ENCODE measurements around the gene NRF1. TPM values are rescaled to one million over a fixed set of nuclear protein-coding genes. Genes with fewer than 3 reads are reported as not detected.
A peak's percentile ranks its signal among the peaks of the same experiment; 100 is the strongest.
"Not testable (repeated sequence)": the region's sequence is repeated elsewhere in the genome, so short reads cannot be mapped to it uniquely, and the experiment has no call there.

Gene NRF1
- 22.6 TPM for total RNA-seq

GRCh38 chr7:129611246-129612111 is at the start of gene NRF1:
Gene NRF1 (plus strand): TSS chr7:129611720. CDS start chr7:129657352, 45,632 bp downstream.
- no peak for DNase-seq (ENCODE audit: extremely low spot score in 2 of 2)
- intact Hi-C loops (cut with DNase I), result no loop called here
- Histone ChIP-seq H3K27ac (peak within 1 kb of the TSS; percentile 96), H3K9me3 (no peaks in the 10 kb centered on the region), H3K36me3 (no peaks in the 10 kb centered on the region), H3K4me3 (peak within 1 kb of the TSS; percentile 92 to 94), H3K4me1 (peaks cover 51% of the 10 kb centered on the region), H3K27me3 (no peaks in the 10 kb centered on the region)
- TF ChIP-seq, protein P1, sequence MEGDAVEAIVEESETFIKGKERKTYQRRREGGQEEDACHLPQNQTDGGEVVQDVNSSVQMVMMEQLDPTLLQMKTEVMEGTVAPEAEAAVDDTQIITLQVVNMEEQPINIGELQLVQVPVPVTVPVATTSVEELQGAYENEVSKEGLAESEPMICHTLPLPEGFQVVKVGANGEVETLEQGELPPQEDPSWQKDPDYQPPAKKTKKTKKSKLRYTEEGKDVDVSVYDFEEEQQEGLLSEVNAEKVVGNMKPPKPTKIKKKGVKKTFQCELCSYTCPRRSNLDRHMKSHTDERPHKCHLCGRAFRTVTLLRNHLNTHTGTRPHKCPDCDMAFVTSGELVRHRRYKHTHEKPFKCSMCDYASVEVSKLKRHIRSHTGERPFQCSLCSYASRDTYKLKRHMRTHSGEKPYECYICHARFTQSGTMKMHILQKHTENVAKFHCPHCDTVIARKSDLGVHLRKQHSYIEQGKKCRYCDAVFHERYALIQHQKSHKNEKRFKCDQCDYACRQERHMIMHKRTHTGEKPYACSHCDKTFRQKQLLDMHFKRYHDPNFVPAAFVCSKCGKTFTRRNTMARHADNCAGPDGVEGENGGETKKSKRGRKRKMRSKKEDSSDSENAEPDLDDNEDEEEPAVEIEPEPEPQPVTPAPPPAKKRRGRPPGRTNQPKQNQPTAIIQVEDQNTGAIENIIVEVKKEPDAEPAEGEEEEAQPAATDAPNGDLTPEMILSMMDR (IDR thresholded peaks at IDR 0.05), result peak in 1 of 3 experiments; percentile 31
- TF ChIP-seq POLR2AphosphoS5 (IDR thresholded peaks at IDR 0.05; ENCODE audit: insufficient read depth in 1 of 2, low read depth in 1 of 2), result peak in 1 of 2 donors; percentile 46
- TF ChIP-seq POLR2A (IDR thresholded peaks at IDR 0.05), result peak in 1 of 2 donors; percentile 69

DNA sequence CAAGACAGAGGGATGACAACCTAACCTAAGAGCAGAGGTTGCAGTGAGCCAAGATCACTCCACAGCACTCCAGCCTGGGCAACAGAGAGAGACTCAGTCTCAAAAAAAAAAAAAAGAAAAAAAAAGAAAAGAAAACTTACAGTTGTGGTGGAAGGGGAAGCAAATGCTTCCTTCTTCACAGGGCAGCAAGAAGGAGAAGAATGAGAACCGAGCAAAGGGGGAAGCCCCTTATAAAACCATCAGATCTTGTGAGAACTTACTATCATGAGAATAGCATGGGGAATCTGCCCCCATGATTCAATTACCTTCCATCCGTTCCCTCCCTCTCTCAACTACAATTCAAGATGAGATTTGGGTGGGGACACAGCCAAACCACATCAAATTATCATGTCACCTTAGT is 45.2 kb upstream of the NRF1 start:
- H3K4me1 ChIP-seq; H3K9me3 ChIP-seq; intact Hi-C loops (cut with DNase I); DNase-seq (ENCODE audit: extremely low spot score in 2 of 2); H3K36me3 ChIP-seq; H3K27me3 ChIP-seq; H3K4me3 ChIP-seq; H3K27ac ChIP-seq: not testable (repeated sequence)

- H3K27me3 ChIP-seq, result no peaks in the 10 kb centered on the region
- intact Hi-C loops (cut with DNase I), result no loop called here
- no peak overlapping the region for H3K27ac ChIP-seq
These were observed 44.1 kb upstream of the NRF1 start for GRCh38 chr7:129567377-129567776.

DNA sequence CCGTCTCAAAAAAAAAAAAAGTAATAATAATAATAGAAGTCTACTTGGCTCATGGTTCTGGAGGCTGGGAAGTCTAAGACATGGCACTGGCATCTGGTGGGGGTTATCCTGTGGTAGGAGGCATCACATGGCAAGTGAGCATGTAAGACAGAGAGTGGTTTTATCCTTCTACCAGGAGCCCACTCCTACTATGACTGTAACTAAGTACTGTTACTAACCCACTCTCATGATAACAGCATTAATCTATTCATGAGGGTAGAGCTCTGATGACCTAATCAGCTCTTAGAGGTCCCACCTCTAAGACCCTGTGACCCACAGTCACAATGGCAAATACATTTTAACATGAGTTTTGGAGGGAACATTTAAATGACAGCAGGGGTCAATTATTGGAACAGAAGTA is 43.3 kb upstream of the NRF1 start:
- Histone ChIP-seq H3K27me3 (no peaks in the 10 kb centered on the region), H3K4me1 (no peaks in the 10 kb centered on the region), H3K4me3 (no peak overlapping the region), H3K27ac (no peak overlapping the region), H3K36me3 (no peaks in the 10 kb centered on the region), H3K9me3 (no peaks in the 10 kb centered on the region)
- DNase-seq (ENCODE audit: extremely low spot score in 2 of 2), result no peak
- intact Hi-C loops (cut with DNase I), result no loop called here
- no peak for TF ChIP-seq POLR2AphosphoS5 (IDR thresholded peaks at IDR 0.05; ENCODE audit: insufficient read depth in 1 of 2, low read depth in 1 of 2)

More at GRCh38 chr7:129567377-129567776, 44.1 kb upstream of the NRF1 start:
- TF ChIP-seq POLR2A (IDR thresholded peaks at IDR 0.05) (no peak), POLR2AphosphoS5 (IDR thresholded peaks at IDR 0.05; ENCODE audit: insufficient read depth in 1 of 2, low read depth in 1 of 2) (no peak)
- TF ChIP-seq, protein P1 (IDR thresholded peaks at IDR 0.05), result no peak
- no peaks in the 10 kb centered on the region for H3K4me1 ChIP-seq
- no peaks in the 10 kb centered on the region for H3K9me3 ChIP-seq
- no peak overlapping the region for H3K4me3 ChIP-seq
- no peak for DNase-seq (ENCODE audit: extremely low spot score in 2 of 2)
- H3K36me3 ChIP-seq, result no peaks in the 10 kb centered on the region

DNA sequence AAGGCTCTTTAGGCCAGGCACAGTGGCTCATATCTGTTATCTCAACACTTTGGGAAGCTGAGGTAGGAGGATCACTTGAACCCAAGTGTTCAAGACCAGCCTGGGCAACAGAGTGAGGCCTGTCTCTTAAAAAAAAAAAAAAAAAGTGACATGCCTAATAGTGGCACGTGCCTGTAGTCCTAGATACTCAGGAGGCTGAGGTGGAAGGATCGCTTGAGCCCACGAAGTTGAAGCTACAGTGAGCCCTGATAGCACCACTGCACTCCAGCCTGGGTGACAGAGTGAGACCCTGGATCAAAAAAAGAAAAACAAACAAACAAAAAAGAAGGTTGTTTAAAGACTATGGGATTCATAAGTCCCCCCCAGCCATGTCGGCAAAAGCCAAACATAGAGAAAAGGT is 42.2 kb upstream of the NRF1 start:
- intact Hi-C loops (cut with DNase I), result no loop called here
- DNase-seq (ENCODE audit: extremely low spot score in 2 of 2), result no peak
- H3K27me3 ChIP-seq, result no peaks in the 10 kb centered on the region
- no peaks in the 10 kb centered on the region for H3K36me3 ChIP-seq
- no peaks in the 10 kb centered on the region for H3K4me1 ChIP-seq
- H3K4me3 ChIP-seq, result no peak overlapping the region
- TF ChIP-seq POLR2AphosphoS5 (IDR thresholded peaks at IDR 0.05; ENCODE audit: insufficient read depth in 1 of 2, low read depth in 1 of 2), result no peak
- TF ChIP-seq, protein P1 (IDR thresholded peaks at IDR 0.05), result no peak
- TF ChIP-seq POLR2A (IDR thresholded peaks at IDR 0.05), result no peak
- H3K27ac ChIP-seq, result no peak overlapping the region
- no peaks in the 10 kb centered on the region for H3K9me3 ChIP-seq

GRCh38 chr7:129569811-129570215 is 41.7 kb upstream of the NRF1 start:
- intact Hi-C loops (cut with DNase I), result no loop called here
- no peak for DNase-seq (ENCODE audit: extremely low spot score in 2 of 2)
- H3K27ac ChIP-seq, result no peak overlapping the region
- H3K4me3 ChIP-seq, result no peak overlapping the region
- no peak for TF ChIP-seq POLR2AphosphoS5 (IDR thresholded peaks at IDR 0.05; ENCODE audit: insufficient read depth in 1 of 2, low read depth in 1 of 2)
- no peak for TF ChIP-seq POLR2A (IDR thresholded peaks at IDR 0.05)
- TF ChIP-seq, protein P1 (IDR thresholded peaks at IDR 0.05), result no peak
- H3K36me3 ChIP-seq, result no peaks in the 10 kb centered on the region
- H3K27me3 ChIP-seq, result no peaks in the 10 kb centered on the region
- H3K4me1 ChIP-seq, result no peaks in the 10 kb centered on the region
- H3K9me3 ChIP-seq, result no peaks in the 10 kb centered on the region

Data from vagina (tissue), 2 donors.